UCSD-AML1 (cell line): ENCODE measurements around the gene WDSUB1.

ENCODE experiments used
- DNase-seq: peaks from one replicate; lab custom pipeline; 2025; ENCODE audit not compliant: unreplicated experiment; lab: John Stamatoyannopoulos, UW

WDSUB1 gene

DNA sequence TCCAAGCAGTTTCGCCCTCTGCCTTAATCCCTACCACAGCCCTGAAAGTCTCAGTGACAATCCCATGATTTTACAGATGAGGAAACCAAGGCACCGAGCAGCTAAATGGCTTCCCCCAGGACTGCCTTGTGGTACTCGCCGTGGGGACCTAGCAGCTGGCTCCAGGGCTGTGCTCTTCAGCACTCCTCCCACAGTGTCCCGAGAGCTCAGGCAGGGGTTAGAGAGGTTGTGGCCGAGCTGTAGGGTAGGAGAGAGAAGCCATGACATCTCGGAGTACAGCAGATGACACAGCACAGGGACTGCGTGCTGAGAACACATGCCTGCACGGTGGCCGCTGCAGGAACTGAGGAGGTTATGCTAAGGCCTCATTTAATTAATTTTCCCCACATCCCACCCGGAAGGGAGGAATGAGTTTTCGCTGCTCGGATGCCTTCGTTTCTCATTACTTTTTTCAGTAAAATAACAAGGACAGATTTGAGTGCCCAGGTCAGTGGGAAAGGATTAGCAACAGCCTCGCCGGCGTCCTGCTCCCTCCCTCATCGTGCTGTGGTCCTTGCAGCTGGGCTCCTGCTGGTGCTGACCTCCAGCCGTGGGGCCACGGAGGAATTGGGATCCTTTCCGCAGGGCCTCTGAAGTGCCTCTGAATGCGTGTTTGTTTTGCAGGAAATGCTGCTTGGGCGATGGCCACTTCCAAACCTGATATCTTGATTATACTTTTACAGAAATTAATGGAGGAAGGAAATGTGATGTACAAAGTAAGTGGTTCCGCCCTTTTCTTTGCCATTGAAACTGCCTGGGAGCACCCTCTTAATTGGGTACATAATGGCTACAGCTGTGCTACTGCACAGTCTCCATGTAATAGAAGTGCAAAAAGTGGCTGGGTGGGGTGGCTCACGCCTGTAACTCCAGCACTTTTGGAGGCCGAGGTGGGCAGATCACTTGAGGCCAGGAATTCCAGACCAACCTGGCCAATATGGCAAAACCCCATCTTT, 61.2 kb downstream of the WDSUB1 start:
- DNase-seq: no peak

DNA sequence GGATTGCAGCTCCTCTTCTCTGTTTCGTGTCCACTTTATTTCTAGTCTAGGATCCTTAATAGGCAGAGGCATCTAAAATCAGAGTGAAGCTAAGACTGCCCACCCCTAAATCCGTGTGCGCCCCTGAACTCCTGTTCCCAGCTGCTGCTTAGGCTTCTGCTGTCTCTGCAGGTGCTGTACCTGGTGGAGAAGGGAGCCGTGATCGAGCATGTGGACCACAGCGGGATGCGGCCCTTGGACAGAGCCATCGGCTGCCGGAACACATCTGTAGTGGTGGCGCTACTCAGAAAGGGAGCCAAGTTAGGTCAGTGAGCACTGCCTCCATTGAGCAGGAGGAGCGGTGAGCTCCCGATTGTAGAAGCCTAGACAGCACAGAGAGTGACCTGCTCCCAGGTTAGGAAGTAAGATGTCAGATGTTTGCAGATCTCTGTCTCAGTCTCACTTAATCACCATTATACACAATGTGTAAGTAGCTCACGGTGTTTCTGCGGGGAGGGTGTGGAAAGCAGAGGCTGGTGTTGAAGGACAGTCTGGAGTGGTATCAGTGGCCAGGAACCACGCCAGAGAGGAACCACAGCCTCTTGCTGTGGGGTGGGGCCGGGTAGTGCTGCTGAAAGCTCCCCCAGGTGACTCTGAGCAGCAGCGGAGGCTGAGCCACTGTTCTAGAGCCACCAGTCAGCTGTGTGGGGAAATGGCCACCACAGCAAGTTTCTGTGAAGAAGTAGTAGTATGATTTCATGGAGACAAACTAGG, 62.3 kb downstream of the WDSUB1 start:
- DNase-seq: no peak

DNA sequence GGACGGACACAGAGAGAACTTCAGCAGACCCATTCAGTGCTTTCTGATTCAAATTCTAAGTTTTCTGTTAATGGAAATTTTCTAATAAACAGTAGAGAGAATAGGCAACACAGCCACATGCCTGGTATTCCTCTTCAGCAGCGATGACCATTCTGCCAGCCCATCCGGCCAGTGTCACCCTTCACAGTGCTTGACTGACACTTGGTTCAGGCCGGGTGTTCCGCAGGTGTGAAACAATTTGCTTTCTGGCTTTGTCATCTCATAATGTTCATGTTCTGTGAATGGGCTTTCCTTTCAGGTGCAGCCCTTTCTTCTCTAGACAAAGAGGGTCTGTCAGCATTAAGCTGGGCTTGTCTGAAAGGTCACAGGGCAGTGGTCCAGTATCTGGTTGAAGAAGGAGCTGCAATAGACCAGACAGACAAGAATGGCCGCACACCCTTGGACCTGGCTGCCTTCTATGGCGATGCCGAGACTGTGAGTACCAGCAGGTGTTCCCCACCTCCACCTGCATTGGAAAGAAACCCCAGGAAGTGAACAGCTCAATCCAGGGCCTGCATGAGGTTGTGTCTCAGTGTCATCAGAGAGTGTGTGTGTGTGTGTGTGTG, 67.0 kb downstream of the WDSUB1 start:
- DNase-seq: no peak

DNA sequence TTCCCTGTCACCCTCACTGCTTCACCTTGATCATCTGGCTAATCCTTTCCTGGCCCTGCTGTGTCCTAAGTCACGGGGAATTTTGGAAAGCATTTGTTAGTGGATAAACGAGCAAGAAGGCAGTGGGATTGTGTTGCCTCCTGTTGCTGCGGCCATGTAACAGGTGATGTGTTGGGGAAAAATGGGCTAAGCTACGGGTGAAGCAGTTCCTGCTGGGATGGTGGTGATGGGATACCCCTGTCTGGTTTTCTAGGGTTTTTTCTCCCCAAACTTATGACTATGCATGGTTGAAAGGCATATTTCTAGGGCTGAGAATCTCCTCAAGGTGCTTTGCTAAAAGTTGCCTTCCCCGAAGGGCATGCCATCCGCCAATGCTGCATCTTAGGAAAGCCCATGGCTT, 68.1 kb downstream of the WDSUB1 start:
- no peak for DNase-seq

DNA sequence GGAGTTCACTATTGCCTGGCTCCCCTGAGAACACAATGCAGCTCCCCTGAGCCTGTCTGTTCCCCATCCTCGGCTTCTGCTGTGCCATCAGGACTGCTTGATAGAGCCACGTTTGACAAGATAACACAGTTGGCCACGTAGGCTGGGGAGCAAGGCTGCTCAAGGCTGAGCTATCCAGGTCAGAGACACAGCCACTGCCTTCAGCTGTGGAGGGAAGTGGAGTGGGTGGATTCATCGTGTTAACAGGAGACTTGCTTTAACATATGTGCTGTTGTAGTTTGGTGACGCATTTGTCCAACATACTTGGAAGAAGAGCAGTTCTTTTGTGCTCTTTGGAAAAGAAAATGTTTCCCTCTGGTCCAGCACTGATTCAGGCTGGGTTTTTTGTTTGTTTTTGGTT, 68.8 kb downstream of the WDSUB1 start:
- DNase-seq: no peak

DNA sequence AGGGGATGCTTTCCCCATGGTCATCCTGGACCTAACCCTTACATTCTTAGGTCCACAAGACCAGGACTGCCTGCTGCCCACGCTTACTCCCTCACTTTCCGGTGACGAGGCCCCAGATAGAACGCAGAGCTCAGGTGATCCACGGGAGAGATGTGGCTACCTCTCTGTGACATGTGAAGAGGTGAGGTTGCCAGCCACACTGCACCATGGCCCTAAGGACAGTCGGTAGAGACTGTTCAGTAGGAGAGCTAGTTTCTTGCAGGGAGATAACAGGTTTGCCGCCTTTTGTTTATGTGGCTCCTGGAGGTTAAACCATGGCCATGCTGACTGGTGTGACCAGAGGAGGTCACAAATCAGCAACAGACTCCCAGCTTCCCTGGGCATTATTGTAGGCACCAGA, 71.4 kb downstream of the WDSUB1 start:
- no peak for DNase-seq

DNA sequence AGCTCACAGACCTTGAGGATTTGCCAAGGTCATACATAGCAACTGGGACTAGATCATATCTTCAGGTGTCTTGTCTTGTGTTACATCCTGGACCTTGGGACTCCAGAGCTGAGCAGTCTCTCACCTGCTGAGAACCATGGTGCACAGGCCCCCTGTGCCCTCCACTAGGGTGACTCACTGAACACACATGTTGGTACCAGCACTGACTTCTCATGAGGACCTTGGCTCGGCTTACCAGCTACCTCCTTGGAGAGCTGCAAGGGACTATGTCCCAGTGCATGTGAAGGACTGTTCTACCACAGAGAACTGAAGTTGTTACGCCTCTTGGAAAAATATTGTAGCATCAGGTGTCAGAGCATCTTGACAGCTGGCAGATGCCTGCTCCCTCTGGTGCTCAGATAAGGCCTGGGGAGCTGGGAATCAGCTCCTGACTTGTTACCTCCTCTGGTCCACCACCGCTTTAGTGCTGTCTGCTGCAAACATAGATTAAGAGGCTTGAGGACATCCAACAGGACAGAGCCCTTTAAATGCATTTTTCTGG, 72.1 kb downstream of the WDSUB1 start:
- DNase-seq: no peak

DNA sequence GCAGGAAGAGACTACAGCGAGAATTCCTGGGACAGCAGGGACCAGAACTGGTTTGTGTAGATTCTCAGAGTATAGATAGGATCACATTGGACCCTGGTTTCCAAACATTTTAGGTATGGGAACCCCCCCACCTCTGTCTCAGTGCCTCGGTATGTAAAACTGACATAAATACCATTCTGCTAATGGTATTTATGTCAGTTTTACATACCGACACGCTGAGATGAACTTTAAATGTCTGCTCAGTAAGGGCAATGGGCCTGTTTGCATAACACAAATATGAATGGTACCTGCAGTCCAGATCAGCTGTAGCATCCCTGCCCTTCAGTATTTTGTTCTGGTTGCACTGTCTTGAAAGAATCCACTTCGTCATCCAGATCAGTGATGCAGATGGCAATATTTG, 73.2 kb downstream of the WDSUB1 start:
- DNase-seq: no peak

DNA sequence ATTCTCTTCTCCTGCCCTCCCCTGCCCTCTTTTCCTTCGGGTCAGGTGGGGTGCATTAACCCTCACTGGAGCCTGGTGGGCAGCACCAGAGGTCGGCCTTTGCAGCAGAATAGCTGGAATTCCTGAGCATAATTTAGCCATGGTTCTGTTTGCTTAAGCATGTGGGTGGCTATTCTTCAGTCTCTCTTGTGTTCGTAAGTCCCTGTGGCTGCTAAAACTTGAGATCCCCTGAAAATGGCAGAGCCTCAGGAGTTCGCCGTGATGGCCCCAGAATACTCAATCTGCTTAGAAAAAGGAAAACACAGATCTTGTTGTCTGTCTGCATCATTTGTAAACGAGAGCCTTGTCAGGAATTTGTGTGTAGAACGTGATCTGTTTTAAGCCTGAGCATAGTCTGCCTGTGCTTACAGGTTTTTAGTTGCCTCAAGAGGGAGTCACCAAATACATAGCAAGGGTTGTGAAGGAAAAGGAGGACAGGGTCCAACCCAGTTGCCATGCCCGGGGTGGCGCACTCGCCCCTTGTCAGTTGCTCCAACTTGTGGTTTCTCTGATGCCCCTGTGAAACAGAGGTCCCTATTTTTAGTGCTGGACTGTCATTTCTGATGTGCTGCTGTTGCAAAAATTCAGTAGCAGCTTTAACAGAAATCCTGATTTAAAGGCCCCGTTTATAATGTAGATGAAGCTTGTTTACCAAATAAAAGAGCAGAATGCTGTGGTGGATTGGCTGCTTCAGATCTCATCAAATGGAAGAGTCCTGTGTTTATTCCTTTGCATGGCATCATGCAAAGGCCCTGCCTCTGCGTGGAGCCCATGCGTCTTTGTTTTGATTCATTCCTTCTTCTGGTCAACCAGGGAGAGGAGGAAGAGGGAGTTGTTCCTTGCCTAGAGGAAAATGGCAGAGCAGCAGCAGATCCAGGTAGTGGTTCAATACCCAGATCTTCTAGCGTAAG, 74.8 kb downstream of the WDSUB1 start:
- no peak for DNase-seq

DNA sequence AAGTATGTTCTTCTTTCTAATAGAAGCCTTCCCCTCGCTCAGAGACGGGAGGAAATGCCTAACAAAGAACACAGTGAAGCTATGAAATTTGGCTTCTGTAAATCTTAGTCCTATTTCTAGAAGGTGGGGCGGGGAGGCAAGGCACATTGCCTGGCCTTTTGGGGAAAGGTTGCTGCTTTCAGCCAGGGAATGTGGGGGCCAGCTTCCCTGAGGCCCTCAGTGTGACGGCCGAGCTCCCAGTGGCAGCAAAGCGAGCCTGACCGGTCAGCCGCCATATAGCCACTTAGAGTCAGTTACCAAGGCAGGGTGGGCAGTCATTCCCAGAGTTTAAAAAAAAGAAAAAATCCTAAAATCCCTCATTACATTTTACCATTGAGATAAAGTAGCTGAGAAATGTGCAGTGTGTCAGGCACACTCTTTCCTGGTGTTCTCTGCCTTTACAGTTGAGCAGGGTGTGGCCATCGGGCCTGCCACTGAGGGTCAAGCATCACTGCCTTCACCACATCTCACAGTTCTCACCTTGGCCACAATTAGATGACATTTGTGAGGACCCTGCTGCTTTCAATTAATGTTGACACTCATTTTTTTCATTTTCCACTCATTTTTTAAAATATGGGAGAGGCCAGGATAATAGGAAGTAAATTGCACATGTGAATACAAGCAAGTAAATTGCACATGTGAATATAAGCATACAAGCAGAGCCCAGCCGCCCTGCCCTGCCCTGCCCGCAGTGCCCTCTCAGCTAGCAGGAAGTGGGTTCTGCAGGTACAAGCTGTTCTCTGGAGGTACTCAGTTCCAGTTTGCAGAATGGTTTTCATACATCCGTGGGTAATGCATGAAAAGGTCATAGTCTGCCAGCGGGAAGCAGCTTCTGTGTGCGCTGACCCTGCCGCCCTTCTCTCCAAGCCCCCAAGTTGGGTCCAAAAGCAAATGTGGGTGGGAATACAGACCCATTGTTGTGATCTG, 76.9 kb downstream of the WDSUB1 start:
- DNase-seq: no peak

DNA sequence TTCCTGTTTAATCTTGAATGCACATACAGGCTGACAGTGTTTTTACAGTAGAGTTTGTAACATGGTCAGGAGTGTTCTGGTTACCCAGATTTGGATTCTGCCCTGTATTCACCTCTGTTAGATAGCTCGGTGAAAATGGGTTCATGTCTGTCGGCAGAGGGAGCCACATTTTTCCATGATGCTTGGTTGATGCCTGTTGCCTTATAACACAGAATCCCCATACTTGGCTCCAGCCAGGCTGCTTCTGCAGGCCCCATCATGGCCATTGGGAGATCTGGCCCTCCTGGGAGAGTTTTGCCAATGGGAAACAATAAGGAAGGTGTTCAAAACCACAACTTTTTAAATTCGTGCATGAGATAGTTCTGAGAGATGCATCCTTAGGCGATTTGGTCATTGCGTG, 78.1 kb downstream of the WDSUB1 start:
- no peak for DNase-seq

DNA sequence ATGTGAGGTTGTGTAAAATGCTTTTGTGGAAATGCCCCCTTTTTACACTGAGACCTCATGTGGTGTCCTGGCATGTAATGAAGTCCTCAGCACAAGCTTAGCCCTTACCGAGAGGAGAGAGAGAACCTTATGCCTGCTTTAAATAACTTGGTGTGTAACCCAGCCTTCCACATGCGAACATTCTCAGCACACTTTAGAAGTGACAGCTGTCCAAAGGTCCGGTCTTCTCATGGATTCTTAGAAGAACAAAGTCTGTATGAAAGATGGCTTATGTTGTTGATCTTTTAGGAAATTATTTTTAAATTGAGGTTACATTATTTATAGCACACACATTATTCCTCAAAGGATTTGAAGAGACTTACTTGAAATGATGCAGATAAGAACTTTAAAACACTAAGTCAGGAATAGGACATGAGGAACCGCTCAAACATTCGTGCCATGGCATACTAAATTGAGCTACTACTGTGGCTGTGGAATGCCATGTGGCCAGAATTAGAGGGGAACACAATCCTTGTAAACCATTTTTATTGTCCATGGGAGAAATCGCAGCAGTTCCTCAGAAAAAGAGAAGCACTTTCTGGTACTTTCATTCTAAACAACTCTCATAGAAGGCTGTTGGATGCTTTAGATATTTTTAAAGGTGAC, 79.6 kb downstream of the WDSUB1 start:
- no peak for DNase-seq

DNA sequence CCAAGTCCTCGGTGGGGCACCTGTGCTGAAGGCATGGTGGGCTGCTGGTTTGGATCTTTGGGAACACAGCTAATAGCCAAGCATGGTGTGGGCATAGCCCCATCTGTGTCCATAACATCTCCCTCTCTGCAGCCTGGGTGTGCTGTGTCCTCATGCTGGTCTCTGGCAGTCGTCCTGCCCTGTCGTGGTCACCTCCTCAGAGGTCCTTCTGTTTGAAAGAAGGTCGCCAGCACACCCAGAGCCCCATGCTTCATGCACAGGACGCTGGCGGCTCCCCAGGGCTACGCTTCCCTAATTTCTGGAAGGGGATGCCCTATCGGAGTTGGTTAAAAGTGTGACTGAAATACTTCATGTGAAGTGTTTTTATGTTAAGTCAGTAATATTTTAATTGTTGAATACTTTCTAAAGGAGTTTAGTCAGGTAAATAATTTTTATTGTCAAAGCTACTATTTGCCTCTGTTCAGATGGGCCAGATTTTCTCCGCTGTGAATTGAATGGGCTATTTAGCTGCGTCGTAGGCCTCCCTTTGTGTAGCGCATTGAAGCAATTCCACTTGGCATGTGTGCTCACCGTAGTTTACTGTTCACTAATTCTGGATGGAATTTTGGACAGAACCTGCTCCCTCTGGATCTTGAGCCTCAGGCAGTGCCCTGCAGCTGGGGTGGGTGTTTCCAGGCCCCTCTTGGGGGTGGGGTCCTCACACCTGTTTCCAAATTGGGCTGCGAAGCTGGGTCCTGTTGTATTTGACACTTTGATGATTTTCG, 81.9 kb downstream of the WDSUB1 start:
- DNase-seq: no peak

DNA sequence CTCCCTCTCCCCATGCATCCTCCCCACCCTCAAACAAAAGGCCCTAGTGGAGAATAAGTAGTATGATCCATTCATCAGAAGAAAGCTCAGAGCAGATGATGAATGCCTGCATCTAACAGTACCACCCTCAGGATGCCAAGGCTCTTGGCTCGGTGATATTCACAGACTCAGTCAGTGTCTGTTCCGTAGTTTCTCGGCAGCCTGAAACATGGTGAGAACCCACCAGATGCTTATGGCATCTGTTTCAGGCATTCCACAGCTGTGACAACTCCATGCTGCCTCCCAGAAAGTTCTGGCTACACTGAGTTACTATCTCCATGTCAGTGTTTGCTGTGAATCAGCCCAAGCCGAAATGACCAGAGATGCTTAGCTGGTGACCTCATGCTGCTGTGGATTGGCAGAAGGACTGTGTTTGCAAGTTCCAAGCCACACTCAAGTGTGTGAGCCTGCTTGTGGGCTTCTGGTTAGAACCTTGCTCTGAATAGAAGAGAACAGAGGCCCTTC, 83.9 kb downstream of the WDSUB1 start:
- DNase-seq: no peak

DNA sequence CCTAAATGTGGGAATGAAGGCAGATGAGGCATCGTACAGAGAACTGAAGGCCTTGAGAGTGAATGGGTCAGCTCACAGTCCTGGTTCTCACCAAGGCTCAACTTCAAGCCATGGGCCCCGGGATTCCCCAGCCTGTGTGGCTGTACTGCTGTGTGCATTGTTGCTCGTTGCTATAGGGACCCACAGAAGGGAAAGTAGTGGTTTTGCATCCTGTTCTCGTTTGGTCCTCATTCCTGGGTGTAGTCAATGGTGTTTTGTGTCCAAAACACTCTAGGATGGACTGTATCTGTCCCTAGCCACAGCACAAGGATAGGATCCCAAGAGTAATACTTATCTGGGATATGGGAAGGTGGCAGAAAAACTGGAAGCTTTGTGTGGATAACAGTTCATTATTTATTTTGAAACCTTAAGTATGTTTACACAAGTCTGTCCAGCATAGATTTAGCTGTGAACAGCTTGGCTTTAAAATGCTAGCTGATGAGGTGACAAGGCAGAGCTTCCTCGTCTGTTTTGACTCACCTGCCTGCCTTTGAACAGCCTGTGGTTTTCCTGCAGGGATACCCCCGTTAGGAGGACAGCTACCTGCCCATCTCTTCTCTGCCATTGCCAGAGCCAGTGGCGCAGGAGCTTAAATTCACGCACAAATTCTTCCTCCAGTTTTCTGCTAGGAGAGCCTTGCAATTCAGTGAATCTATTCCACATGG, 85.0 kb downstream of the WDSUB1 start:
- no peak for DNase-seq

DNA sequence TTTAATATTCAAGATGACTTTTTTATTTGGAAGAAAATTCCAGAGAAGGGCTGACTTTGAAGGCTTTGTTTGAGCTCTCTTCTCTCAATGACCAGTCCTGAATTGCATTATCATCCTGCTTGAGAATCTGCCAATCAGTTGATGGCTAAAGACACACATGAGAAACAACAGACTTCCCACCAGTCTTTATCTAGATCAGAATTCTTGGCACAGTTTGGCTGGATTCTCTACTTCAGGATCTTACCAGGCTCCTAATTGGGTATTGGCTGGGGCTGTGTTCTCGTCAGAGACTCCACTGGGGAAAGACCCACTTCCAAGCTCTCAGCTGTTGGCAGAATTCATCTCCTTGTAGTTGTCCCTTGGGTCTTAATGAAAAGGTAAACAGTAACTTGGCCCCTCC, 86.0 kb downstream of the WDSUB1 start:
- DNase-seq: no peak

DNA sequence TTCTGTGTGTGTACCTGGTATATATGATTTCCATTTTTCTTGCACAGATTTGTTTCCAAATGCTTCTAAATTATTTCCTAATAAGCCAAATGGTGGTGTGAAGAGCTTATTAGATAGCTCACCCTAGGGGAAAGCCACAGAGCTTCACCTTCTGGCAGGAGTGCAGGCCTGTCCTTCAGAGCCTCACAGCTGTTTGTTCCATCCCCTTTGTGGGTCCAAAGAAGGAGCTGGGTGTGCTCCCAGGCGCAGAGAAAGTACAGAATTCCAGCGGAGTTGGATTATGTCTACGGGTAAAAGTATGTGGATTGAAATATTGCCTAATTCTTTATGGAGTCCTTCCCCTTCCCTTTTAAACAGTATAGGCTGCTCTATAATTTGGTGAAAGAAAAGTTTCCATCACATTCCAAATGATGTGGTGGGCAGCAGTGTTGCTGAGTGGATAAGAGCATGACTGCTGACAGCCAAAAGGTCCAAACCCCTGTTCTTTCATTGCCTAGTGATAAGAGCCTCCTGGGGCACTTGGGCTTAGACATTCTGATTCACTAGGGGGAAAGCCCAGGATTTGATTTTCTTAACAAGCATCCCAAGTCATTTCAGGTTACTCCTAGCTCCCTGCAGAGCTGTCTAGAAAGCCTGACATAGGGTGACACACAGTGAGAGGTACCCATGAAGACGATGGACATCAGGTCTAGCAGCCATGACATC, 86.6 kb downstream of the WDSUB1 start:
- no peak for DNase-seq
